Amniotic epithelial cell (primary cell): Measurements from ENCODE around the gene PLEKHF1.
"Not testable (repeated sequence)": the region's sequence is repeated elsewhere in the genome, so short reads cannot be mapped to it uniquely, and the experiment has no call there.

Experiments used
- DNase-seq: peaks from one replicate; pipeline ENCODE4 v3.0.0-alpha.2; 2010; ENCODE audit warnings: low read depth

The PLEKHF1 gene

DNA sequence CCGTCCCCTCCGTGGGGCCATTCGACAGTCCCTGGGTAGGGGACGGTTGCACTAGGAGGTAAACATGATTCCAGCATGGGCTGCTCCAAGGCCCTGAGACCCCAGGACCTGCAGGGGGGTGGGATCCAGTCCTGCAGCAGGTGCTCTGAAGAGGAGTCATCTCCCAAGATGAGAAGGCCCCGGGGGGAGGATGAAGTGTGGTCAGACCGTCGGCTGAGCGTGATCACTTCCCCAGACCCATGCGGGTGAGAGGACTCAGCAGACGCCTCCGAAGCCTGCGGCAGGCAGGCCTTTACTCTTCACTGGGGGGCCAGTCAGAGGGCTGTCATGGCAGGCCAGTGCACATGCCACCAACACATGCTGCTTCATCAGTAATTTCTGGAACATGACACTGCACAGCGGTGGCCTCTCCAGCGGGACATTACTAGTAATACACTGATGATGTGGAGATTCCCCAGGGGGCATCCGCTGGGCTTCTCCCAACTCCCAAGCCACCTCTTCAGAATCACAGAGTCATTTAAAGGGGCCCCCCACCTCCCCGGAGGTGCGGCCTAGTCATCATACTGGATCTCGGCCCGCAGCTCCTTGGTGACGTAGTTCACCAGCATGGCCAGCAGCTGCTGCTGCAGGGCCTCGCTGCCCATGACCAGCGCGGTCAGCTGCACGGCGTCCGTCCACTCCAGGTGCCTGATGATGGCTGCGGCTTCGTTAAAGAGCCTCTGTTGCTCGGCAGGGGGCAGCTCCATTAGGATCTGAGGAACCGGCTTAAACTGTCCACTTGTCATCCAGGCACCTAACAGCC, 37.1 kb downstream of the PLEKHF1 start:
- DNase-seq, result no peak

DNA sequence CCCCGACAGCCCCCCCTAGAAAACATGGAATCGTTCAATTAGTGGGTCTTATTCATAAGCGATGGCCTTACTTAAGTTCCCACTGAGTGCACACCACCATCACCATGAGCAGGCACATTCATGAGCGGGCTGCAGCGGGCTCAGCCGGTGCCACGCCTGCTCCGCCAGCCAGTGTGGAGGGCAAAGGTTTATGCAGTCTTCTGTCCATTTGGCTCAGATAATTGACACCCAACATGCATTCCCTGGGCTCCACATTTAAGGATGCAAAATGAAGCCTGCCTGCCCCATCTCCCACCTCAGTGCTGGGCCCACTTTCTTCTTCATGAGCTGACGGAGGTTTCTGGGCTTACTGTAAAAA, 37.7 kb downstream of the PLEKHF1 start:
- DNase-seq, result no peak

DNA sequence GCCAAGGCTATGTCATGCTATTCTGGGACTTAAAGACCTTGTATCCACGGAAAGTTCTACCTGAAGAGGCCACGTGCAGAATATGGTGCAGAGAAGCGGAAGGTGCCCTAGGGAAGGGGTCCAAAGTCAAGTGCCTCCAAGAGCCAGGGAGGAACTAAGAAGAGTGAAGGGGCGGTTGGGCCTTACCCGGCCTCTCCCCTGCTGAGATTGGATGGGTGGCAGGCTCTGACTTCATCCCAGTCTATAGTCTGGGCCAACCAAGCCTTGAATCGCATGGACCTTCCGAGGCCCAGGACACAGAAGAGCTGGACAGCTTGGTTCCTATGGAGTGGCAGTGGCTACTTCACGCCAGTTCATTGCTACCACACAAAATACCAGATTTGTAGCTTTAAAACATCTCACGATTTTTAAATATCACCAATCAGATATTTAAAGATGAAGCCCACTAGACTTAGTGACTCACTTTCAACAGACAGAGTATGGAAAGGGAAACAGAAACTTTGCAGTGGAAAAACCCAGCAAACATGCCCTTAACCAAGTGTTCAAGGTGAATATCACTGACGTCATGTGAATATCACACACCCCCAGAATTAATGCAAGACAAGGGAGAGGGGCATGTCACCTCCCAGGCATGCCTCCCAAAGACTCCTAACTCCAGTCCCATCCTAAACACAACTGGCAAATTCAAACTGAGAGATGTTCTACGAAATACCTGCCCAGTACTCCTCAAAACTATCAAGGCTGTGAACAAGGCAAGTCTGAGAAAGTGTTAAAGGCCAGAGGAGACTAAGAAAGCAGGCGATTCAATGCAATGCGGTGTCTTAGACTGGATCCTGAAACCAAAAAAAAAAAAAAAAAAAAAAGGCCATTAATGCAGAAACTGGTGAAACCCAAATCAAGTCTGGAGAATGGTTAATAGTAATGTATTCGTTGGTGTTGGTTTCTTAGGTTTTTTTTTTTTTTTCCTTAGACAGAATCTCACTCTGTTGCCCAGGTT, 39.6 kb downstream of the PLEKHF1 start:
- no peak for DNase-seq

DNA sequence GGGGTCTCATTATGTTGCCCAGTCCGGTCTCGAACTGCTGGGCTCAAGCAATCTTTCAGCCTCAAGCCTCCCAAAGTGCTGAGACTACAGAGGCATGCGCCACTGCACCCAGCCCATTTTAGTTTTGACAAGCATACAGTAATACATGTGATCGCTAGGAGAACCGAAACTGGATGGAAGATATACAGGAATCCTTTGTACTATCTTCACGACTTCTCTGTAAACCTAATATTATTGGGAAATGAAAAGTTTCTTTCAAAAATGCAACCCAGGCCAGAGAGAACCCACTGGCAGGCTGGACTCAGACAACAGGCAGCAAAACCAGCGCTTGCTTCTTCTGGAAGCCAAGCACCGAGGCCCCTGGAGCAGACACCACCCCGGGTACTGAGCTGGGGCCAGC, 40.4 kb downstream of the PLEKHF1 start:
- no peak for DNase-seq

DNA sequence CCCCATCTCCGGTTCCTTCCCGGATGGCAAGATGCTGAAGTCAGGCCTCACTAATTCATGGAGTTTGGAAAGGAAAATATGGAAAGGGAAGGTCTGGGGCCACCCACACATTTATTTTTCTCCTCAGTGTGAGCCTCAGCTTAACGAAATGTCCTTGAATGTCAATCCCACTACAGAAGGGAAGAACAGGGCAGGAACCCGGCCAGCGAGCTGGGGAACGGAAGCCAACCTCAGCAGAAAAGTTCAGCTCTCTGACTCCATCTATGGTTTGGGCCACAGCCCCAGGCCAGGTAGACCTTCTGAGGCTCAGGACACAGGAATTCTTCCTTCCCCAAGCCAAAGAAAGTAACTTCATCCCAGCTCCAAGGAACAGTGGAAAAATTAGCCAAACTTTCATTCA, 41.4 kb downstream of the PLEKHF1 start:
- DNase-seq, result no peak

DNA sequence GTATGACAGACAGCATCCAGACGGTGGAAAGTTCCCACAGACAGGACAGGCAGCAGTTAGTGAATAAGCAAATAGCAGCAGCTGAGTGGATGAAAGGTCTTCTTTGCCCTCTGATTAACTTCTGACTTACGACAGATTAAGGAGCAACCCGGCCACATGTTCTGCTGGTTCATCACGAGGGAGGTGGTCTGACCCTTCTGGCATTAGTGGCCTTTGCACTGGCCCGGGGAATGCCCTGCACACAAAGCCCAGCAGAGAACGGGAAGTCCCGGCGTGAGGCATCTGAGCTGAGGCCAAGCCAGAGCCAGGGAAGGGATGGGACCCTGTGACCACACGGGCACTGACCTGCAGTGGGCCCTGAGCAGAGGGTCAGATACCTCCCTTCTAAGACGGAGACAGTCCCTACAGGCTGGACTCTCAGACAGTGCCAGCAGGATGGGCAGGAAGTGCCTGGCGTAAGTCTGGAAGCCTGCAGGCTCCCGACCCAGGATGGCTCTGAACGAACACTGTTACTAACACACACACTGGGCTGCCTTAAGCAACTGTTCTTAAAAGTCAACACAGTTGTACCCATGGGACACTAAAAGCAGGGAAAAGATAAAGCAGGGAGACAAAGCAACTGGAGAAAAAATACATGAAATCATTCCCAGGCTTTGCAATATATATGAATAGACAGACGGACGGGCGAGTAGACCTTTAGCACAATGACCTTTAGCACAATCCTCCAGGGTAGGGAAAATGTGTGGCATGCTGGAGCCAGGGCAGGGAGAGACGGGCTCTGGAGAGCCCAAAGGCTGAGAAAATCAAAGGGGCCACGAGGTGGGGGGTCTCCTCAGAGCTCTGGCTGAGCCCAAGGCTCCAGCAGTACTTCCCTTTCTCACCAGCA, 43.5 kb downstream of the PLEKHF1 start:
- no peak for DNase-seq

DNA sequence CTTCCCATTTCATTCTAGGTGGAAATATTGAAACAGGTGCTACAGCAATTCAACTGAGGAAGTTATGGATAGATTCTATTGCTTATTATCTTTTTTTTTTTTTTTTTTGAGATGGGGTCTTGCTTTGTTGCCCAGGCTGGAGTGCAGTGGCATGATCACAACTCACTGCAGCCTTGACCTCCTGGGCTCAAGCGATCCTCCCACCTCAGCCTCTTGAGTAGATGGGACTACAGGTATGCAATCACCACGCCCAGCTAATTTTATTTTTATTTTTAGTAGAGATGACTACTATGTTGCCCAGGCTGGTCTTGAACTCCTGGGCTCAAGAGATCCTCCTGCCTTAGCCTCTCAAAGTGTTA, 44.2 kb downstream of the PLEKHF1 start:
- not testable (repeated sequence) for DNase-seq

DNA sequence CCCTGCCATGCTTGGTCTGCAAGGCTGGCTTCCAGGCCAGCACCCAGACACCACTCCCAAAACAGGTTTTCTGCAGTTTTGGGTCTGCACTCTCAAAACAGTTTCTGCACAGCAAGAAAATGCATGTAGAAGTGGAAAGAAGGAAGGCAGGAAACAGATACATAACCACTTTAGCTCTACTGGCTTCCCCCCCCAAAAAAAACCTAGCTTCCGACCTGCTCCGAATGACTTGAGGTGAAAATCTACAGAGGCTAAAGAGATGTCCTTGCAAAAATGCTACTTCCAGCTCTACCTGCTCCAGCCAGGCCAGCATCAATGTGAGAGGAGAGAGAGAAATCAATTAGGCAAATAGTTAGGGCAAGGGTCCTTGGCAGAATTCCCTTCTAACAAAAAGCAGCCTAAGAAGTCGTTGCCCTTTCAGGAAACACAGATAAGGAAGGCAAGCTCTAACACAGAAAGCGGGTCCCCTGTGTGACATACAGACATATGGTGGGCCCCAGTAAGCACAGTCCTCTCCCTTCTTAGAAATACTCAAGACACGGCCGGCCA, 46.4 kb downstream of the PLEKHF1 start:
- no peak for DNase-seq

DNA sequence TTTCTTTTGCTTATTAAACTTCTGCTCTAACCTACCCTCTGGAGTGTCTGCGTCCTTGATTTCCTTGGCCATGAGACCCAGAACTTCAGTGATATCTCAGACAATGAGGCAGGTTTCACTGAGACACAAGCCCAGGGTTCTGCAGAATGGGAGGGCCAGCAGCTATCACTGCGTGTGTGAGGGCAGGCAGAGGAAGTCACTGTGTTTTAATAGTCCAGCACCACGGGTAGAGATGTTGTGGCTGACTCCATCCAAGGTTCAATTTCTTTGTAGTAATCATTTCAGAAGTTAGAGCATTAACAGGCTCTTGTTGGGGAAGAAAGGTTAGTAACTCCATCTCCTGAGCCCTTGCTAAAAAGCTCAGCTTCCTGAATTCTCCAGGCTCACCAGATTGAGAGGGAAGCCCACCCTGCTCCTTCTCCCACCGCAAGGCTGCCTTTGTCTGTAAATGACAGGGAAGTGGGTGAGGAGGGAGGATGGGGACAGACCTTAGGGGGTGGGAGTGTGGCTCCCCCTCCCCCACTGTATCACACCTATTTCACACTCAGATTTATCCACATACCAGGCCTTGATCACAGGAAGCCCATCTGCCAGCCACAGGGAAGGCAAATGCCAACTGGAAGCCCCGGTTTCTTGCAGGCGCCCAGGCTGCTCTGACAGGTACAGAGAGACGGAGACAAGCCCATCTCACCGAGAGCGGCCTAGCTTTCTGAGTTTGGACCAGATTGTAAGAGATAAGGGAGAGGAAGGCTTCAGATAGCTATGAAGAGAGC, 47.7 kb downstream of the PLEKHF1 start:
- DNase-seq, result no peak

DNA sequence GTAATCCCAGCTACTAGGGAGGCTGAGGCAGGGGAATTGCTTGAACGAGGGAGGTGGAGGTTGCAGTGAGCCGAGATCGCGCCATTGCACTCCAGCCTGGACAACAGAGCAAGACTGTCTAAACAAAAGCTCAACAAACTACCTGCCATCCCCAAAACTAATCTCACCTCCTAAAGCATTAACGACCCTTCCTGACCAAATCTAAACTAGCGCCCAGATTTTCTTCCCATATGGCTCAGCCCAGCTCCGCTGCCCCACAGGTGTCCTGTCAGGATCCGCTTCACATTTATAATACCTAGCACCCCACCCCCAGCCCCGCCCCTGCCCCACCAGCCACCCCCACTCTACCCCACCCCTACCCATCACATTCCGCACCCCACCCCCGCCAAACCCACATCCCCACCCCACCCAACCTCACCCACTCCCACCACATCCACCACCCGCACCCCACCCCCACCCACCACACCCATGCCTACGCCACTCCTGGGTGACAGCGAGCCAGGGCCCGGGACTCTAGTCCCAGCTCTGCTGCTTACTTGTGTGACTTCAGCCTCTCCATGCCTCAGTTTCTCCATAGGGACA, 49.2 kb downstream of the PLEKHF1 start:
- no peak for DNase-seq

DNA sequence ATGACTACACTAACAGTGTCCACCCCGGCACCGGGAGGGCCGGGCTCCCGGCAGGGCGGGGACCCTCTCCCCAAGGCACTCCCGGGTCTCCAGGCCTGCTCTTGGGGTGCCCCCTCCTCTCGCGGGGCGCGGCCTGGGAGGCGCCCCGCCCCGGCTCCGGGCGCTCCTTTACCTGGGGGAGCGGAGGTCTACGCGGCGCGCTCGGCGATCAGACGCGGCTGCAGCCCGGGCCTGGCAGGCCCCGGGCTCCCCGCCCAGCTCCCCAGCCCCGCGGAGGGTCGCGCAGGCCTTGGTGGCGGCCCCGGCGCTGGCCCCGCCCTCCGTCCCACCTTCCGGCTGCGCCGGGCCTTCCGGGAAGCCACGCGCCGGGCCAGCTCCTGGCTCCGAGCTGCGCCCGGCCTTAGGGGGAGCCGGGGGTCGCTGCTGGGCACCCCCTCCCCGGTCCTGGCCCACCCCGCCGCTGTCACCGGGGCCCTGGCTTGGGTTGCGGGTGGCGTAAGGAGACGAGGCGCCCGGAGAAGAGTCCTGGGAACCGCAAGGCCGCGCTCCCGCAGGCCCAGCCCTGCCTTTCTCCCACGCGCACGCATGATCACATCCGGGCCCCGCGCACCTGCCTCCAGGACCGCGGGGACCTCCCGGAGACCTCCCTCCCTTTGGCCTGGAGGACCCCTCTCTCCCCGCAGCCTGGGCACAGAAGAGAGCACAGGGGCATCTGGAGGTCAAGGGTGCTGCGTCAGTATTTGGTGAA, 49.9 kb downstream of the PLEKHF1 start, which contains the start of gene C19orf12:
TSS of gene C19orf12 (minus strand) at position 309 of the 748 bp plus-strand sequence. CDS start 6,848 bp downstream, outside the sequence.
- peak; percentile 30 for DNase-seq

DNA sequence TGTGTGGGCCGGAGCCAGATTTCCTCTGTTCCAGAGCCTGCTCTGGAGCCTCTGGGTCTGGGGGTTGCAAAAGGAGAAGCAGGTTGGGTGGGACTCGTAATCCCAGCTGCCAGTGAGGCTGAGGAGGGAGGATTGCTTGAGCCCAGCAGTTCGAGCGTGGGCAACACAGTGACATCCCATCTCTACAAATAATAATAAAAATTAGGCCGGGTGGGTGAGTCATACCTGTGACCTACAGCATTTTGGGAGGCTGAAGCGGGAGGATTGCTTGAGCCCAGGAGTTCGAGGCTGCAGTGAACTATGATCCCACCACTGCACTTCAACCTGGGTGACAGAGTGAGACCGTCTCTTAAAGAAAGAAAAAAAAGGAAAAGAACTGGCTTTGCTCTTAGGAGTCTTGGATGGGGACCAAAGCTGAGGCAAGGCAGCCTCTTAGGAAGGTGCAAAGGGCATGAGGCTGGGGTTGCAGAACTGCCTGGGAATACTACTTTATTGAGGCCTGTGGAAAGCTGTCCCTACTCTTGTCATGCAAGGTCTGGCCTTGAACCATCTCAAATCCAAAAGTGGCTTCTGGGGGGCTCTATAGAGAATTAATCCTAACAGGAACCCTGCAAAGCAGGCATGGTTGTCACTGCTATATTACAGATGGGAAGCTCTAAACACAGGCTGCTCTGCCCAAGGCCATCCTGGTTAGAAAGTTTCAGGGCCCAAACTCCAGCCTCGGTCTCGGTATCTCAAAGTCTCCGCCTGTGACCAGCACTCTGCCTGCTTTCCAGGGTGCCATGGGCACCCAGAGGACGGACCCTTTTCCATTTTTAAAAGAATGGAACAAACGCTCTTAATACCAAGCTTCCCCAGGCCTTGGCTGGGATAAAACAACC, 50.7 kb downstream of the PLEKHF1 start:
- DNase-seq, result peak; percentile 6

DNA sequence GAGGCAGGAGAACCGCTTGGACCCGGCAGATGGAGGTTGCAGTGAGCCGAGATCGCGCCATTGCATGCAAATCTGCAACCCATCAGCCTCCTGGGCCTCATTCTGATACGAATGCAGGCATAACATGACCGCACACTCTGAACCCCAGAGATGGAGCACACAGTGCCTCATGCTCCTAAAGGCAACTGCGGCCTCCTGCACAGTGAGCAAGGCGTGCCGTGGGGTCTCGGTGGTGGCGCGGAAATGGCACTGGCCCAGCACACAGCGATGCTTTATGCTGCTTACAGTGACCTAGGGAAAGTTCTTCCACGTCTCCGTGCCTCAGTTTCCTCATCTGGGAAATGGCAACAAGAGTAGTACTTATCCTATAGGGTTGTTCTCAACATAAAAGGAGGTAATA, 51.8 kb downstream of the PLEKHF1 start:
- DNase-seq, result no peak

DNA sequence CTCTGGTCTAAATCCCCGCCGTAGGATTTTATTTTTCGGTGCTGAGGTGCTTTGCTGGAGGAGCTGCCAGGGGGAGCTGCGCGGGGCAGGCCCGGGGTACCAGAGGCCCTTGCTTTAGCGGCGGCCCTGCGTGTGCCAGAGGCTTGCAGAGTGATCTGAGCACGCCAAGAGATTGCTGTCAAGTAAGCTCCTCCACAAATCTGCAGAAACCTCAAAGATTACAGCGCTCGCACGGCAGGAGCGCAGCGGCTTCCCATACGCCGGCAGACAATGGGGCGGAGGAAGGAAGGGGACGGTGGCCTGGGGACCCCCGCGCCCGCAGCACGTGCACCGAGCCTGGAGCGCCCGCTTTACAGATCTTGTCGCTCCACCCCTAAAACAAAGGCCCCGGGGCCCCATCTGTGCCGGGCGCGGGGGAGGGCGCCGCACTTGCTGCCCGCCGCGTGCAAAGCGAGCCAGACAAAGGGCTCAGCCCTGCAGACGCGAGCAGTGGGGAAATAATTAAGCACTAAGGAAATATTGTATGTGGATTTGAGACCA, 58.9 kb downstream of the PLEKHF1 start:
- DNase-seq, result peak; percentile 50

DNA sequence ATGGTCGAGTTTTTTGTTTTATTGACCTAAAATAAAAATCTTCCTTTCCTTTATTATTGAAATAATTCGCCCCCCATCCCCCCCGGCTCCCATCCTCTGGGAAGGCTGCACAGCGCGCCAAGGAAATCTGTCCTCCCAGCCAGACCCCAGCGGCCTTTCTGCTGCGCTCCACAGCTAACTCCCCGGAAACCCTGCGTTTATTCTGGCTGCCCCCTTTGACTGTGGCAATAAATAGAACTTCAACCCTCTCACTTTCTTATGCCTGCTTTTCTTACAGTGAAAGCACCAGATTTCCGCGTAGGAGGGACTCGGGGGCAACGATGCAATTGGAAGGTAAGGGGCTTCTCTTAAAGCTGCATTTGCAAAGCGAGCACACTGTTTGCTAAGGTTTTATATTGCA, 59.5 kb downstream of the PLEKHF1 start:
- DNase-seq, result no peak
